Stimulated activated CD4-positive, alpha-beta T cell treated with anti-CD3 and anti-CD28 coated beads, Interleukin-12 subunit alpha, Interleukin-12 subunit beta, amount 100 ng/mL, for 48 hours (primary cell): ENCODE data around the gene GTF2F2.

ENCODE experiments used
- DNase-seq, 3 donors: peaks; one replicate each; pipeline ENCODE4 v3.0.0-alpha.2; 2020; ENCODE audit warnings: low read depth in 2 of 3, low spot score in 1 of 3

The GTF2F2 gene

GRCh38 chr13:45332831-45333219 lies 212.5 kb downstream of the GTF2F2 start:
- DNase-seq: no peak

GRCh38 chr13:45333251-45333976 lies 213.1 kb downstream of the GTF2F2 start:
- DNase-seq: no peak
